Umbilical cord (tissue), 2 donors: ENCODE measurements around the gene REX1BD. TPM values are rescaled to one million over a fixed set of nuclear protein-coding genes. Genes with fewer than 3 reads are reported as not detected.
A peak's percentile ranks its signal among the peaks of the same experiment; 100 is the strongest.
"Not testable (repeated sequence)": the region's sequence is repeated elsewhere in the genome, so short reads cannot be mapped to it uniquely, and the experiment has no call there.

Source experiments
- DNase-seq: peaks from one replicate; pipeline ENCODE4 v3.0.0-alpha.2; 2015; ENCODE audit warnings: low spot score
- total RNA-seq: library from RNA; depleted of rRNA; stranded (reverse); fragments of >200 nt; gene quantifications from one replicate; pipeline ENCODE4 v1.2.3, GENCODE V29; 2014; ENCODE audit warnings: low replicate concordance; ENCODE audit not compliant: insufficient read depth

The REX1BD gene
- 20.7 TPM for total RNA-seq

DNA sequence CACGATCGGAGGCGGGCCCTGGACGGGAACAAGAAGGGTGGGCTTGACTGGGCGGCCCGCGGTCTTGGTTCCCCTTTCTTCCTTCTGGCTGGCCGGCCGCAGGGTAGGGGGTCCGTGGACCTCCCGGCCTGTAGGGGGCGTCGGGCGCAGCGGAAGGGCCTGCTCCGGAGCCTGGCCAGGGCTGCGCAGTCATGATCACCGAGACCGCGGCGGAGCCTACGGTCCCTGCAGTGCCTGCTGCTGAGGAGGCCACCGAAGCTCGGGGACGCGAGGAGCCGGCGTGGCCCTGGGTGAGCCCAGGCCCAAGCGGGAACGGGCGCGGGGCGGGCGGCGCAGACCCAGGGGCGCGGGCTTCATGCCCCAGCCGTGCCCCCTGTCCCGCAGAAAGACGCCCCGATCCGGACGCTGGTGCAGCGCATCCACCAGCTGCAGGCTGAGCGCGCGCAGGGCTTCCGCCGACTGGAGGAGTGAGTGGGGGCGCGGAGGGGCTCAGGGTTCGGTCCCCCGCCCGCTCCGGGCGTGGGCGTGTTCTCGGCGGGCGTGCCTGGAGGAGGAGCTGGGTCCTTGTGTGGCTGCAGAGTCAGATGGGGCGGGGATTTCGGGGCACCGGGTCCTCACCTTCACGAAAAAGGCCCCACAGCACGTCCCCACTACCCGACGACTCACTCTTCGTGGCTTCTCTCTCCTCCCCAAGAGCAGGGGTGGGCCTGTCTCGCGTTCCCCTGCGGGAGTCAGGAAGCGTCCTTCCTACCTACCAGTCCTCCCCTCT lies at the start of gene REX1BD:
TSS of gene REX1BD (plus strand) at position 188 of the 769 bp plus-strand sequence. CDS start at position 192, 4 bp downstream.
- peak; percentile 87 for DNase-seq

GRCh38 chr19:18539372-18539771 lies 49.2 kb upstream of the REX1BD start:
- no peak for DNase-seq

DNA sequence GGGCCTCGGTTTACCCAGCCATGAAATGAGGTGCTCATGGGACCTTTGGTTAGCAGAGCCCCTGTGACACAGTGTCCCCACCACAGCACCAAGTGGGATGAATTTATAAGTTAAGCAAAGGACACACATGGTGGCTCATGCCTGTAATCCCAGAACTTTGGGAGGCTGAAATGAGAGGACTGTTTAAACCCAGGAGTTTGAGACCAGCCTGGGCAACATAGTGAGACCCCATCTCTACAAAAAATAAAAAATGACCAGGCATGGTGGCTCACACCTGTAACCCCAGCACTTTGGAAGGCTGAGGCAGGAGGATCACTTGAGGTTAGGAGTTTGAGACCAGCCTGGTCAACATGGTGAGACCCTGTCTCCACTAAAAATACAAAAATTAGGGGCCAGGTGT lies 48.4 kb upstream of the REX1BD start:
- DNase-seq: not testable (repeated sequence)

DNA sequence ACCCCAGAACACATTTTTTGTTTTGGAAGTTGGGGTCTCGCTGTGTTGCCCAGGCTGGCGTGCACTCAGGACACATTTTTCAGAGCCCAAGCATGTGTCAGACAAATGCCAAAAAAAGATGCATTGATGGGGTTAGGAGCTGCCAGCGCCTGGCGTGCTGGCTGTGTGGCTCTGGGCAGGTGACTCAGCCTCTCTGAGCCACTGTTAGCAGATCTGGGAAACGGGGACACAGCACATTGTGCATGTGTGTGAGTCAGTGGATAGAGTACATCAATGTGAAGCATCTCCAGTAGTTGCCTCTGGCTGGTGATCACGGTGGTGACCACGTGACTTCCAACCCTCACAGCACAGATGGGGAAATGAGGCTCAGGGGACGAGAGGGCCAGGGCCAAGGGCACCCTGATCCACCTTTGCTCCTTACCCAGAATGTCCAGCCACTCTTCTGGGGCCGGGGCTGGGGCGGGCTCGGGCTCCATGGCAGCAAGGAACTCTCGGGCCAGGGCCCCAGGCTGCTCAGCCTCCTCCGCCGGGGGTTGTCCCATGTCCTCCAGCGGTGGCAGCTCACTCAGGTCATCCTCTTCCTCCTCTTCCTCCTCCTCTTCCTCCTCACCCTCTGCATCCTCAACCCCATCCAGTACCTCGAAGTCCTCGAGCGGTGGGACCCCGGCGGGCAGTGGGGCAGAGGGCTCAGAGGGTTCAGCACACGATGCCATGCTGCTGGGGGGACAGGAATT lies 47.2 kb upstream of the REX1BD start:
- DNase-seq: no peak

GRCh38 chr19:18541992-18542940 lies 46.3 kb upstream of the REX1BD start:
- DNase-seq: no peak

DNA sequence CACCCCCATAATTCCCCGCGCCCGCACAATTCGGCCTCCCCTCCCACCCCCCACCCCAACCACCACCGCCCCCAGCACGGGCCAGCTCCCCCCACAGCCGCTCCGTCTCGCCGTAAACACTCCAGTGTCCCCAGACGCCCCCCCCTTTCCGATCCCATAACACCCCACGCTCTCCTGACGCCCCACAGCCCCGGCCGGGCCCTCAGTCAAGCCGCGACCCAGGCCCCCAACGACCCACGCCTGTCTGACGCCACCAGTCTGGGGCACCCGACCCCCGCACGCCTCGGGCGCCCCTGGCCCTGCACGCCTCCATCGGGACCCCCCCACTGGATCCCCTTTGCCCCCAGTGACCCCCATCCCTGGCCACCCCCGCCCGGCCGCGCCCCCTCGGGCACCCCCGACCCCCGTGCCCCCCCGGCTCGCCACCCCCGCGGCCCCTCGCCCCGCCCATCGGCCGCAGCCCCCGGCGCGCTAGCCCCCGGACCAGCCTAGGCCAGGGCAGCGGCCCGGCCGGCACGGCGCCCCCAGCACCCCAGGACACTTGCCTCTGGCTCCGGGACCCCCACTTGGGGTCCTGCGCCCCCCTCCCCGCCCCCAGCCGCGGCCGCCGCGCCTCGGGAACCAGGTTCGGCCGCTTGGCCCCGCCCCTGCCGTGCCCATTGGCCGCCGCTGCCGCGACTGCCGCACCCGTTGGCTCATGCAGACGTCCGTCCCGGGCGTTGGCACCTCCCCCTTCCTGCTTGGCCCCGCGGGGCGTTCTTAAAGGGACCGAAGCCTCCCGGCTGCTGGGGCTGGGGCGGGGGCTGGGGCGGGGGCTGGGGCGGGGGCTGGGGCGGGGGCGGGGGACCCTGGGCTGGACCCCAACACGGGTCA lies 45.4 kb upstream of the REX1BD start, which contains the start of gene FKBP8:
TSS of gene FKBP8 (minus strand) at position 633 of the 873 bp plus-strand sequence. CDS start 1,603 bp downstream, outside the sequence.
- peak; percentile 92 for DNase-seq

GRCh38 chr19:18543814-18544475 lies 44.7 kb upstream of the REX1BD start:
- peak; percentile 42 for DNase-seq

GRCh38 chr19:18551631-18552030 lies 37.0 kb upstream of the REX1BD start:
- peak; percentile 50 for DNase-seq

GRCh38 chr19:18557411-18558201 lies 31.0 kb upstream of the REX1BD start, which contains the start of gene KXD1:
TSS of gene KXD1 (plus strand) at chr19:18557870. CDS start at chr19:18562057, 4,187 bp downstream.
- DNase-seq: peak; percentile 99

DNA sequence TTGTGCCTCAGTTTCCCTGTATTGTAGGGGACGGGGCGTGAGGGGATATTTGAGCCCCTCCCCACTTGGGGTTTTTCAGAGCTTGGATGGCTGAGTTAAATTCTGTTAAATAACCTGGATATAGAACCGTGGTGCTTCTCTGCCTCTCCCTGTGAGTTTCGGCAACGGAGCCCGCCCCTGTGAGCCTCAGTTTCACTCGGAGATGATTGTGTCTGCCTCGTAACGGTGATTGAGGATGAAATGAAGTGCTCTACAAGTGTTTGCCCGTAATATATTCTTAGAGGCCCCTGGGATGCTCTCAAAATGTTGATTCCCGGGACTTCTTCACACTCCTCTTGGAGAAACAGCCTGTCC lies 30.4 kb upstream of the REX1BD start:
- no peak for DNase-seq

GRCh38 chr19:18558604-18559003 lies 30.0 kb upstream of the REX1BD start:
- DNase-seq: no peak

DNA sequence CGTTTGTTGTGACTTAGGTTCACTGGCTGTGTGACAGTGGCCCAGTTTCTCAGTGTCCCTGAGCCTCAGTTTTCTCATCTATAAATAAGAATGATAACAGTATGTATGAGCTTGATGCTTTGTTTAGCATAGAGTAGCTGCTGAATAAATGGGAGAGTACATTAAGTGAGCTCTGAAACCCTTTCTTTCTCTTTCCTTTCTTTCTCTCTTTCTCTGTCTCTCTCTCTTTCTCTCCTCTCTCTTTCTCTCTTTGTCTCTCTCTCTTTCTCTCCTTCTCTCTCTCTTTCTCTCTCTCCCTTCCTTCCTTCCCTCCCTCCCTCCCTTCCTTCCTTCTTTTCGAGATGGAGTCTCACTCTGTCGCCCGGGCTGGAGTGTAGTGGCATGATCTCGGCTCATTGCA lies 28.9 kb upstream of the REX1BD start:
- DNase-seq: no peak

- DNase-seq: peak; percentile 86
Measured at GRCh38 chr19:18562086-18562485, 26.5 kb upstream of the REX1BD start.

- no peak for DNase-seq
Measured at GRCh38 chr19:18566953-18567352, 21.6 kb upstream of the REX1BD start.

DNA sequence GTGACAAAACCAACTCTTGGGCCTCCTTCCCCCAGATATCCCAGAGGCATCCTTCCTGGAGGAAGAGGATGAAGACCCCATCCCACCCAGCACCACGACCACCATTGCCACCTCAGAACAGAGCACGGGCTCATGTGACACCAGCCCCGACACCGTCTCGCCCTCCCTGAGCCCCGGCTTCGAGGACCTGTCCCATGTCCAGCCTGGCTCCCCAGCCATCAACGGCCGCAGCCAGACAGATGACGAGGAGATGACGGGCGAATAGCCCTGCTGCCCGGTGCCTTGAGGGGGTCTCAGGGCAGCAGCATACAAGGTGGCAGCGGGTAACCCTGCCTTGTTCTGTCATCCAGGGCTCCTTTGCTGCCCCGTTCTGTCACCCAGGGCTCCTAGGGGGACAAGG lies 20.2 kb upstream of the REX1BD start:
- no peak for DNase-seq

DNA sequence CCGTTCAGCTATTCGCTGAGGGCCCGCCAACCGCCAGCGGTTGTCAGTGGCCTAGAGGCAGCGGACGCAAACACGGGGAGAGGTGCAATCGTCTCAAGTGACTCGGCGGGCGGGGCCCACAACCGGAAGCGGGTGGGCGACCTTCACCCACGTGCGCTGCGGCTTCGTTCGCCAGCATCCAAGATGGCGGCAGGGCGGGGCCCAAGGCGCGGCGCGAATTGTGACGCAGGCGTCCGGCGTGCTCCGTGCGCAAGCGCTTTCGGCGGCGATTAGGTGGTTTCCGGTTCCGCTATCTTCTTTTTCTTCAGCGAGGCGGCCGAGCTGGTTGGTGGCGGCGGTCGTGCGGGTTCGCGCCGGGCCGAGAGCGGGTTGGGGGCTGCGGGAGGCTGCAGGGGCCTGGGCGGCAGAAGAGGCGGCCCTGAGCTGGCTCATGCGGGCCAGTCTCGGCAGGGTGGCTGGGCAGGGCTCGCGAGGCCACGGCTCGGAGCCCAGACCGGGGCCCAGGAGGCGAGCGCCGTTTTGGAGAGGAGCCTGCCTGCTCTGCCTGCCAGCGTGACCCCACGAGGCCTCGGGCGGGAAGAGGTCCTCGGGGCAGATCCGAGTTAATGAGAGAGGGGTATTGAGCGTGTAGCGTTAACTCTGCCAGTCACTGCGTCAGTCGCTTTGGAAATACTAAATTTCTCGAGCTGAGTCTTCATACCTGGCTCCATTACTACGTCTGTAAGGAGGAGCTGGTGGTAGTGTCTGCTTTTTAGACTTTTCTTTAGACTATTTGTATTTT lies 16.8 kb upstream of the REX1BD start, which contains the start of gene UBA52:
TSS of gene UBA52 (plus strand) at position 294 of the 781 bp plus-strand sequence. CDS start 1,444 bp downstream, outside the sequence.
- DNase-seq: peak; percentile 98

DNA sequence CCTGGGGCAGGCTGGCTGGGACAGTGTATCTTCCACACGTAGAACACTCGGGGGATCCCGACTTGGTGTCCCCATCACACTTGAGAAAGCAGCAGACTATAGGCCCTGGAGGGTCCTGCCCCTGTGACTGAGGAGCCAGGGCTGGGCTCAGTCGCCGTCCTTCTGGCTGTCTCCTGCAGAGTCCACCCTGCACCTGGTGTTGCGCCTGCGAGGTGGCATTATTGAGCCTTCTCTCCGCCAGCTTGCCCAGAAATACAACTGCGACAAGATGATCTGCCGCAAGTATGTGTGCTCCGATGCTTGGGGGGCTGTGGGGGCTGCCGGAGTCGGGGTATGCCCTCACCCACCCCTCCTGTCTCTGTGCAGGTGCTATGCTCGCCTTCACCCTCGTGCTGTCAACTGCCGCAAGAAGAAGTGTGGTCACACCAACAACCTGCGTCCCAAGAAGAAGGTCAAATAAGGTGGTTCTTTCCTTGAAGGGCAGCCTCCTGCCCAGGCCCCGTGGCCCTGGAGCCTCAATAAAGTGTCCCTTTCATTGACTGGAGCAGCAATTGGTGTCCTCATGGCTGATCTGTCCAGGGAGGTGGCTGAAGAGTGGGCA lies 13.8 kb upstream of the REX1BD start:
- DNase-seq: no peak

GRCh38 chr19:18576383-18576782 lies 12.2 kb upstream of the REX1BD start:
- no peak for DNase-seq
